GM18519 (cell line): ENCODE results near the gene CDH9.
"Not testable (repeated sequence)": the region's sequence is repeated elsewhere in the genome, so short reads cannot be mapped to it uniquely, and the experiment has no call there.

ENCODE experiments used
- ATAC-seq: cut with Tn5 transposase; IDR thresholded peaks from one replicate; pipeline ENCODE4 v1.9.1; 2021; ENCODE audit warnings: mild to moderate bottlenecking, moderate library complexity; ENCODE audit not compliant: unreplicated experiment, low FRiP score

CDH9 gene

DNA sequence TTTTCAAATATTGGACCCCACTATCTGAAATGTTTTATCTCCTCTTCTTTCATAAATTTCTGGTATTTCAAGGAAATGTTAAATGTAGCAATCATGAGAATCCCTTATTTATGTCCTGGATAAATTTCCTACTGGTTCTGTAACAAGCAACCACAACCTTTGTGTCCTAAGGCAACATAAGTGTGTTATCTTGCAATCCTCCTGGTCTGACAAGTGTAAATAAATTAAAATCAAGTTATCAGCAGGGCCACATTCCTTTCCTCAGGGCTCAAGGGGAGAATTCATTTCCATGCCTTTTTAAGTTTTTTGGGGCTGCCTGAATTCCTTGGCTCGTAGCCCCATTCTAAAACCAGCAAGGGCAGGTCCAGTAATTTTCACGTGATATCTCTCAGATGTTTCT is 83.2 kb downstream of the CDH9 start:
- no peak for ATAC-seq

DNA sequence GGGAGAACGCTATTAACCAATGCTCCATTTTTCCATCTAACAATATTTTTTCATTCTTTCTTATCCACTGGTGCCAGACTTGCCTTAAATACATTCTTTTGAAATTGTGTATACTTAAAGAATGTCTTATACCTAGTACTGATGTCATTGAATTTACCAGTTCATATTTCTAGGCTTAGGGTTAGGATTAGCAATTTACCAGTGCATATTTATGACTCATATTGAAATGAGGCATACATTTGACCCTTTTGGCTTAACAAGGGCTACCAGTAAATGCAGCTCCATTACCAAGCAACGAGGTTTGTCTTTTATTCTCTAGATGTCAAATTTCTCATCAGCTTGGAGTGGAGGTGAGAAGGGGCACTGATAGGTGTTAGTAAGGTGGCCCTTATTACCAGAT is 89.5 kb downstream of the CDH9 start:
- no peak for ATAC-seq

GRCh38 chr5:26945901-26946300 is 92.5 kb downstream of the CDH9 start:
- ATAC-seq = no peak

DNA sequence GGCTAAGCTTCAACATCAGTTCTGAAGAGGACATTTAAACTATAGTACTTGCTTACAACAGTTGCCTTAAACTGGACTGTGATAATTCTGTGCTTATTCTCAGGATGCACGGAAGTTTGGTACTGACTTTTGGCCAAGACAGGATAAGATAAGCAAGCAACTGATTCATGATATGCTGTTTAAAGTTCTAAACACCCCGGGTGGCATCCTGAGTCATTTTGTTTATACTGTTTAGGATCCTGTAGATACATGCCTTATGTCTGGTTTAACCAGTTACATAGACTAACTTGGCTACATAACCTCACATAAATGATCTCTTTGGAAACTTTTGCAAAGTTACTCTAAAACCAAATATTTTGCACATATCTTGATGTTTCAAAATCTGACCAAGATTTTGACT is 95.9 kb downstream of the CDH9 start:
- ATAC-seq = no peak

GRCh38 chr5:26940994-26941393 is 97.4 kb downstream of the CDH9 start:
- ATAC-seq = no peak

DNA sequence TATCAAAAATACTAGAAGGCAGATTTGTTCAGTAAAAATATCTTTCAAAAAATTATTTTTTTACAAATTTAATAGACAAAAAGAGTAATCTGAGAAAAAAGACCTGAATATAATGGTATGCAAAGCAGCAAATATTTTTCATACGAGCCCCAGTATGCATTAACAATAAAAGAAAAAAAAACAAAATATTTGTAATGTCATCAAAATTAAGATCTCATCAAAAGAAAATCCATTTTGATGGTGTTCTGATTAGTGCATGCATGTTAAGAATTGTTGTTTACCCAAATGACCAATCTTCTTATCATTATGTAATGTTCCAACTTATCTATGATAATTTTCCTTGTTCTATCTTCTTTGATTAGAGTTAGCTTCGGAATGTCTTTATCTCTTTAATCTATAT is 106.1 kb downstream of the CDH9 start:
- no peak for ATAC-seq

DNA sequence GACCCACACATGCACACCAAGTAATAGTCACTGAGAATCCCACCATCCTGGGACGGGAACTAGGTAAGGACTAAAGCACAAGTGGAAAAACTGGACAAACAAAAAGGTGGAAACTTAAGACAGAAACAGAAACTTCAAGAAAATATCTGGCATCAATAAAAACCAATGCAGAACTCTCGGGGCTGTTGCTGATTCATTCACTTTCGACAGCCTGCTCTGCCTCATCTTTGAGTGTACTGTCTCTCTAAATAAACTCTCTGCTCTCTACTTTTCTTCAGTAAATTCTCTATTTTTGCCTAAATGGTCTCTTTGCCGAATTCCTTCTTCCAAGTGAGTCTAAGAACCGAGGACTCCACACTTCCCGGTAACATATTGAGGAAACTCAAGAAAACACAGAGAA is 116.9 kb downstream of the CDH9 start:
- ATAC-seq = no peak

GRCh38 chr5:26903469-26903868 is 134.9 kb downstream of the CDH9 start:
- no peak for ATAC-seq

- ATAC-seq = no peak
Measured at GRCh38 chr5:26894719-26895263, 143.6 kb downstream of the CDH9 start.

- no peak for ATAC-seq
Measured at GRCh38 chr5:26893078-26893477, 145.3 kb downstream of the CDH9 start.

DNA sequence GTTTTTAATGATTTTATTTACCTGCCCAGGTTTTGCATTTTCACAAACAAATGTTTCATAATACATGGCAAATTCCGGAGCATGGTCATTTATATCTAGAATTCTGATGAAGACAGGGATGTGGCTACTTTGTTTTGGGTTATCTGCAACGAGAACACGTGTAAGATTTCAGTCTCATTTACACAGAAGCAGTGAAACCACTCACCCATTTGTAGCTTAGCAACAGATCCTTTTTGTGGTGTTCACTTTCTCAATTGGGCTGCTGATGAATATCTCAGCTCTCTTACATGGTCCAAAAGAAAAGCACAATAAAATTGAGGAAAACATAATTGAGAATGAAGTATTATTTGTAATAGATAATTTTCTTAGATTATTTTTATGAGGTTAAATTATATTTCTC is 148.6 kb downstream of the CDH9 start:
- ATAC-seq = no peak

DNA sequence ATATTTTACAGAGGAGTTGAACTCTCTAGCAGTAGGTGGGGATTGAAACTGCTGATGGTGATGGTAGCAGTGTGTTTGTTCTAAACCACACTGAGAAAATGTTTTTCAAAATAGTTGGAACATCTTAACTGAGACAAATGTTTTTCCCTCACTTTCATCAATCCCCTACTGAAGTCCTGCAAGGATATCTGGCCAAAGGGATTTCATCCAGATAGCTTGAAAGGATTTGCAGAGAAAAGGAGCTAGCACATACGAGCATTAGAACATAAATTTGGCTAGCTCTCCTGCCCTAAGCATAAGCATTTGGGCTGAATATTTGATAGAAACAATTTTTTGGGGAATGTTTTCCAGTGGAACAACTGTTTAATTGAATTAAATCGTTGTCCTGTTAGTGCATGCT is 153.9 kb downstream of the CDH9 start:
- ATAC-seq = no peak

GRCh38 chr5:26883375-26883774 is 155.0 kb downstream of the CDH9 start:
- no peak for ATAC-seq

GRCh38 chr5:26881901-26882300 is 156.5 kb downstream of the CDH9 start:
- ATAC-seq = no peak

- ATAC-seq = no peak
Measured at GRCh38 chr5:26877154-26877553, 161.2 kb downstream of the CDH9 start.

DNA sequence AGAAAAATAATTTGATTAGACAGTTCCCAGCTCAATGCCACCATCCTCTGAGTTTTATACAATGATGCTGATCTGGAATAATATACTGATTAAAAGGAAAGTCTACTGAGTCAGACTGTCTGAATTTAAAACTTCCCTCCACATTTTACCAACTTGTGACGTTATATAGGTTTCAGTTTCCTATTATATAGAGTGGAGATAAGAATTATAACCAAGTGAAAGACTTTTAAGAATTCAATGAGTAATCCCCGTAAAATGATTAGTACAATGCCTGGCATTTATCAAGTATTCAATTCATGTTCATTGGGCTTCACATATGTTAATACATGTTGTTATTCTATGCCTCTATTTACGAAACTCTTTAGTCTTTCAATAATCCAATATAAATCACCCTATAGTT is 166.0 kb downstream of the CDH9 start:
- ATAC-seq = no peak

- ATAC-seq = no peak
Measured at GRCh38 chr5:26869781-26870180, 168.6 kb downstream of the CDH9 start.

DNA sequence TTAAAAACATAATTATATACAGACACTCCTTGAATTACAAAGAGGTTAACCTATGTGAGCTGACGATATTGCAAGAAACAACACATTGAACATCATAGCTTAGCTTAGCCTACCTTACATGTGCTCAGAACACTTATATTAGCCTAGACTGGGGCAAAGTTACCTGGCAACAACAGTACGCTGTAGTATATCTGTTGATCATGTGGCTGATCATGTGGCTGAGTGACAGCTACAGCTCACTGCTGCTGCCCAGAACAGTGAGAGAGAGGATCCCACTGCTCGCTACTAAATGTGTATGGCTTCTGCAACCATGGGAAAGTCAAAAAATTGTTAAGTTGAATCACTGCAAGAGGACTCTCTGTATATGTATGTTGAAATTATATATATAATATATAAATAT is 169.9 kb downstream of the CDH9 start:
- no peak for ATAC-seq

DNA sequence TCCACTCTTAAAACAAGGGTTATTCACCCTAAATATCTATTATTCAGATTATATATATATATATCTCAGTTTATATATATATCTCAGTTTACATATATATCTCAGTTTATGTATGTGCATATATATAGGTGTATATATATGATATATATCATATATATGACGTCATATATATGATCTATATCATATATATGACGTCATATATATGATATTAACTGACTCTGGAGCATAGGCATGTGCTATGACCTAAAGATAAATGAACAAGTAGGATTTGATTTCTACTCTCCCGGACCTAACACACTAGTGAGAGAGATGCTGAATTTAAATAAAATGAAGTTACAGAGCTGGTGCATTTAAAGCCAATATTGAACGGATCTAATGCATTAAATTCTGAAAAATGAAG is 174.3 kb downstream of the CDH9 start:
- ATAC-seq = no peak

- no peak for ATAC-seq
Measured at GRCh38 chr5:26856238-26856637, 182.1 kb downstream of the CDH9 start.

DNA sequence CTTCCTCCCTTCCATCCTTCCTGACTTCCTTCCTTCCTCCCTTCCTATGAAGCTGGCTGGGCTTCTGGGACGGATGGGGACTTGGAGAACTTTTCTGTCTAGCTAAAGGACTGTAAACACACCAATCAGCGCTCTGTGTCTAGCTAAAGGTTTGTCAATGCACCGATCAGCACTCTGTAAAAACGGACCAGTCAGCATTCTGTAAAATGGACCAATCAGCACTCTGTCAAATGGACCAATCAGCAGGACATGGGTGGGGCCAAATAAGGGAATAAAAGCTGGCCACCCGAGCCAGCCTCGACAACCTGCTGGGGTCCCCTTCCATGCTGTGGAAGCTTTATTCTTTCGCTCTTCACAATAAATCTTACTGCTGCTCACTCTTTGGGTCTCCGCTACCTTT is 185.9 kb downstream of the CDH9 start:
- ATAC-seq = not testable (repeated sequence)

- ATAC-seq = no peak
Measured at GRCh38 chr5:26847041-26847736, 191.2 kb downstream of the CDH9 start.

GRCh38 chr5:26843677-26844076 is 194.7 kb downstream of the CDH9 start:
- no peak for ATAC-seq
